NOMO-1 treated with DMSO at 0.1 percent for 48 hours (cell line): ENCODE data around the gene PLXNC1.

Source experiments
- DNase-seq: peaks from one replicate; lab custom pipeline; 2025; ENCODE audit not compliant: unreplicated experiment; lab: John Stamatoyannopoulos, UW

Gene PLXNC1

DNA sequence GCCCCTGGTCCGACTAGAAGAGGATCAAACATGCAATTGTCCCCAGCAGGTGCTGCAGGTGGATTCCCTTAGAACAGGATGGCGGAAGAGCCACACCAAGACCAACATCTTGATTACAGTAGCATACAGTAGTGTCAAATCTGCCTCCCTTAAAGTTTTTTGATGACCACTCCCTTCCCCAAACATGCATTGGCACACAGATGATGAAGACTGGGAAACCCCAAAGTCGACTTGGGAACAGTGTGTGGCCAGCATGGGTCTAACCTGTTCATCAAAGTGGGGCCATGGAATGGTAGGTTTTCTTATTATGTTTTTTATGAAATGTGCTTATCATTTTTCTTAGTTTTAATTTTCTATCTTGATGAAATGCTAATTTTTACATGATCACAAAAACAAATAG lies 8.8 kb downstream of the PLXNC1 start:
- DNase-seq: no peak

DNA sequence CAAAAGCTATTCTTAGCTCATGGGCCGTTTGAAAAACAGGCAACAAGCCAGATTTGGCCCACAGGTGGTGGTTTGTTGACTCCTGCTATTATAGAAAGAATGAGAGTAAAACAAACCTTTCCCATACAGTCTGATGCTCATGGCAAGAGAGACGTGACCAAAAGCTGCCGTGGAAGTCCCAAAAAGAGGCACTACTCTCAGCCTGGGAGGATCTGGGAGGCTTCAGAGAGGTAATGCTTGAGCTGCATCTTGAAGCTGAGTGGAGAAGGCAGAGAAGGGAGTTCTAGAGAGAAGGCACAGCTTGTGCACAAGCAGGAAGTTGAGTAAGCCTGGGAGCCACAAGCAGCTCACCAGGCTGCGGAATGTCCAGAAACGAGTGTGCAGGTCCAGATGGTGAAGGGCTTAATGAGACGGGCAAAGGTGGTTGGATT lies 9.6 kb downstream of the PLXNC1 start:
- DNase-seq: peak; percentile 58

DNA sequence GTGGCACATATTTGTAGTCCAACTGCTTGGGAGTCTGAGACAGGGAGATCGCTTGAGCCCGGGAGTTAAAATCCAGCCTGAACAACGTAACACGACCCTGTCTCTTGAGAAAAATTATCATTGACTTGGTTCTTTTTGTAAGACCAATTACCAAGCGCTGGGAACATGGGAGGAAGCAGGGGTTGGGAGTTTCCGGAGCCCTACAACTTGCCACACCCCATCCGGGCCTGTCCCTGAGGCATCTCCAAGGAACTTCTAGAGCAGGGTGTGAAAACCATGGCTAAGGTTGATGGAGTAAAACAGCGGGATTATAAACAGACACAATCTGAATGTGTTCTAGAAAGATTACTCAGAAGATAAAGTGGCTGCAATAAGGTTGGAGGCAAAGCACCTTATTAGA lies 10.3 kb downstream of the PLXNC1 start:
- no peak for DNase-seq

DNA sequence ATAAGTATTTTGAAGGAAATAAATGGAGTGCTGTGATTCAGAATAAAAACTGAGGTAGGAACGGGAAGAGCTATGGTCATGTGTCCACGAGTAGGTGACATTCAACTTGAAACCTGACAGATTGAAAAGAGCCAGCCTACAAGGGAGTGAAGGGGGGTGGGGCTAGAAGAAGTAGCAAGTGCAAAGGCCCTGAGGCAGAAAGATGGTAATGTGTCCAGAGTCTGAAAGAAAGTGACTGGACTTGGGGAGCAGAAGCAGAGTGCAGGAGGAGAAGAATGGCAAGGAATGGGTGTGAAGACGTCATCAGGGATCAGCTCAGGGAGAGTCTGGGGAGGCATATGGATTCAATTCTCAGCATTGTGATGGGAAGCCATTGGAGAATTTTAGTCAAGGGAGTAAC lies 13.7 kb downstream of the PLXNC1 start:
- no peak for DNase-seq

DNA sequence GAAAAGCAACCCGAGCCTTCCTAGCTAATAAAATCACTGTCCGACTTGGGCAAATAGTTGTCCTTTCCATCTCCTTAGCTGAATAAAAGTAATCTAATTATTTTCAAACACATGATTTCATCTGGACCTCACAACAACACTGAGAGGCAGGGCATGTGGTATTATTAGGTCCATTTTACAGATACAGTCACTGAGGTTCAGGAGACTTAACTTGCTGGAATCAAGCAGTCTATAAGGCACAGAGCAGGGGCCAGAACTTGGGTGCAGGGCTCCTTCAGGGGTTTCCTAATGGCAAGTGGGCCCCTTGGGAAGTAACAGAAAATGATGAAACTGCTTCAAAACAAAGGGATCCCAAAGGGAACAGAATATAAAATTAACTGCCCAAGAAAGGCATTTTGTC lies 15.5 kb downstream of the PLXNC1 start:
- DNase-seq: no peak

DNA sequence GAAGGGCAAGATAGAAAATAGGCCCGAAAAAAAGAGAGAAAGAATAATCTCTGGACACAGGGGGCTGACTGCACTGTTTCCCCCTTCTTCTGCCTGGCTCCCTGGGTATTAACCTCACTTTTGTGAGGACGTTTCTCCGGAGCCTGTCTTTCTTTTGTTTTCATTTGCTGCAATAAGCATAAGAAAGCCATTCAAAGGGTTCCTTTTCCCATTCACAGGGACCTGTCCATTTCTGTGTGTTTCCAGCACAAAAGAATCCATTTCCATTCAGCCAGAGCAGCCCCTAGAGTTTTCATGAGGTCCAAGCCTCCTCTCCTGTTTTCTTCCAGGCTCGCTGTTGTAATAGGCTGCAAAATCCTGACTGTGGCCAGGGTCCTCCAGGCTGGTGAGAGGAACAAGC lies 16.8 kb downstream of the PLXNC1 start:
- no peak for DNase-seq

DNA sequence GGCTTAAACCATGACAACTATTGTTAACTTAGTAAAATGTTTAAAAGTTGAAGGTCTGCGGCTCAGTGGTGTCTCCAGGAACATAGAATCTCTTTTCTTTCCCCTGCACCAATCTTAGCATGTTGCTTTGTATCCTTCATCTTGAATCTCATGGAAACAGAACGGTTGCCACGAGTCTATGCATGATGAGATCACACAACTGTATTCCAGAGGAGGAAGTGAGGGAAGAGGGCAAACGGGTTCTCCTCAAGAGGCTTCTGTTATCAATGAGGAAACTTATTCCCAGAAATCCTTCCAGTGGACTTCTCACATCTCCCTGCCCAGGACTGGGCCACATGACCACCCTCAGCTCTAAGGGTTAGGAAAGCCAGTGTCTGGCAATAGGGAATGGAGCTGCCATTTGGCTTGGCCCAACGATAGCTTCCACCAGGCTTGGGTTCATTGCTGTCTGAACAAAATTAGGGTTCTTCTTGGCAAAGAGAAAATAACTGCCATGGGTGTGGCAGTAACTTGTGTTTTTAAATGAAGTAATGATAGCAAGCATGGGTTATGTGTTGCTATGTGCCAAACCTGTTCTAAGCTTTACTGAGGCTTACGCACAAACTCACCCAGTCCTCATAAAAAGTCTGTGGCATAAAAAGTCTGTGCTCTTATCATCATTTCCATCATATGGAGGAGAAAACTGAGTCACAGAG lies 17.4 kb downstream of the PLXNC1 start:
- no peak for DNase-seq

DNA sequence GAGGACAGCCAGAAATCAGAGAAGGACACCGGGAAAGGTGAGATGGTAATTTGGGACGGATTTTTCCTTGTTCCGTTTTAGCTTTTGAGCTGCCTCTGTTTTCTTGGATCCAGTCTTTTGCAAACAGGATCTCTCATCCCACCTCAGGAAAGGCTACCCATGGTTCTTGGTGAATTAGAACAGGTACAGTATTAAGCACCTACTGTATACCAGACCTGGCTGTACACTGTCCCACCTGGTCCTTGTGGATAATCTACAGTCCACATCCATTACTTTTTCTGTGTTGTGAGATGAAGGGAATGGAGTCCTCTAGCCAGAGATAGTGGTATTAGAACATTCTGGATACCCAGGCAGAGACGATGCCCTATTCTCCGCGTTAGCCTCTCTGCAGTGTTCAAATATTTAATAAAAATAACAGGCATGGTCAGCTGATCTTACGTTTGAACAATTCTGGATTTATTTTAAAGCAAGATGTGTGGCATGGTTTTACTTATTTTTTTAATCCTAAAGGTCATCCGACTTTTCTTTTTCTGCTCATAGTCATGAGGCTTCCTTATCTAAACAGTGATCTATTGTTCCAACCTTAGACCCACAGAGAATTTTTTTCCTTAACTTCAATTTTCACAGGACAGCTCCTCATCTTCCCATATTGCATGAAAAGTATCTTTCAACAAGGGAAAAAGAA lies 18.8 kb downstream of the PLXNC1 start:
- no peak for DNase-seq

DNA sequence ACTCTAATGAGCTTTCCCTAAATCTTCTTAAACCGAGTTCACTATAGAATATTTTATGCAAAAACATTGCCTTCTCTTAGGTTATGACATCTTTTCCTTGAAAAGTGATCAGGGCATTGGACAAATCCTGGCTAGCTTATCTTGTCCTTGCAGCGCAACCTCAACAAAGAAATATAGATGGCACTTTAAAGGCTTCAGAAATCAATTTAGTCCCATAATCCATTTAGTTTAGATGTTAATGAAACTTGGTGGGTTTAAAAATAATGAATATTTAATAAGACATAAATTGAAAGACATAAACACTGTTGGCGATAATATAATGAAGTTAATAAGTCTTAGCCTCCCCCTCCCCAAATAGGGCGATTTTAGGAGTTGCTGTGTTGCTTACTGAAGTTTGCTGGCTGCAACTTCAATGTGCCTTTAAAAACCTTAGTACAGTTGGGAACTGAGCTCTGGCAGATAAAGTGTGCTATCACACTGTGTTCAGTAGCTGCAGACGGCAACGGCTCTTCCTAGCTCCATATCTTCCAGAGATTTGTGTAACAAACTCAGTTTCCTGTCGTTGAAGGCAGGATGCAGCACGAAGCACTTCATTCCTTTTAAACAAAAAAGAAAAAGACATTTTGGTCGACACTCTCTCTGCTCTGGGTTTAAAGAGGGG lies 19.5 kb downstream of the PLXNC1 start:
- no peak for DNase-seq

DNA sequence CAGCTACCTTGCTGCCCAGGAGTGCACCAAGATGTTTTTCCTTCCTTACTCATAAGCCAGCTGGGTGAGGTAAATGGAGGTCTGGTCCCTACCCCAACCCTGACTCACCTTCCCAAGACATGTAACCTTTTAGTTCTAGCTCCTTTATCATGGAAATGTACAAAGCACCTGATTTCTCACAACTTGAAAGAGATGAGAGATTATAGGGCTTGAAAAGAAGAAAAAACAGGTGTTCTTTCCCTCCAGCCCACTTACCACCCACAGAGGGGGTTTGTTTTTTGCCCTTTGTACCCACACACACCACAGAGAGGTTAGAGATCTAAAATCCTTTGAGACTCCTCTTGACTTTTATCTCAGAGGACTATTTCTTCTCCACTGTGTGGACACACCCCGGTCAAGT lies 21.1 kb downstream of the PLXNC1 start:
- DNase-seq: no peak

DNA sequence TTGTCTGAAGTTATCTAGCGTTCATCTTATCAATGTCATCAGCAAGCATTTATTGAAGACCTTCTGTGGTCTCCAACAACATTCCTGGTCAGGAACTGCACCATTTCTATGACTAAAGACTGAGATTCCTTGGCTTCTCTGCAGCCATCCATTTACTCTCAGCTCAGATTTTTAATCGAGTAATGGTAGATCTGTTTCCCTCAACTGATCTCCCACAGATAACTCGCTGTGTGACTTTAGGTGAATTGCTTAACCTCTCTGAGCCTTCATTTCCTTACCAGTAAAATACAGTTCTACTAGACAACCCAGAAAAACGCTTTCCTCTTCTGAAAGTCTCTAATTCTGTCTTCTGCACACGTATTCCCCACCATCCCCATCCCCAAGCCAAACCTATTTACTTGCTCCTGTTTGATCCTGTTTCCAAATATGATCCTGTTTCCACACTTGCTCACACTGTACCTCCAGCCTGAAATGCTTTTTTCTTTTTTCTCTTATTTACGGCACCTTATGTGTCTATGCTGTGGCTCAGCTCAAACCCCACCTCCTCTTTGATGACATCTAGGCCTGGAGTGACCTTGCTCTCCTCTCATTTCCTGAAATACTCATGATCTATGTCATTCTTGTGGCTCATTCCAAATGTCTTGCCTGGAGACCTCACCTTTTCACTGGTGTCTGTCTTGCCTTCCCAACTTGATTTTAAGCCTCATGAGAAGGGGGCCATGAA lies 21.8 kb downstream of the PLXNC1 start:
- no peak for DNase-seq

DNA sequence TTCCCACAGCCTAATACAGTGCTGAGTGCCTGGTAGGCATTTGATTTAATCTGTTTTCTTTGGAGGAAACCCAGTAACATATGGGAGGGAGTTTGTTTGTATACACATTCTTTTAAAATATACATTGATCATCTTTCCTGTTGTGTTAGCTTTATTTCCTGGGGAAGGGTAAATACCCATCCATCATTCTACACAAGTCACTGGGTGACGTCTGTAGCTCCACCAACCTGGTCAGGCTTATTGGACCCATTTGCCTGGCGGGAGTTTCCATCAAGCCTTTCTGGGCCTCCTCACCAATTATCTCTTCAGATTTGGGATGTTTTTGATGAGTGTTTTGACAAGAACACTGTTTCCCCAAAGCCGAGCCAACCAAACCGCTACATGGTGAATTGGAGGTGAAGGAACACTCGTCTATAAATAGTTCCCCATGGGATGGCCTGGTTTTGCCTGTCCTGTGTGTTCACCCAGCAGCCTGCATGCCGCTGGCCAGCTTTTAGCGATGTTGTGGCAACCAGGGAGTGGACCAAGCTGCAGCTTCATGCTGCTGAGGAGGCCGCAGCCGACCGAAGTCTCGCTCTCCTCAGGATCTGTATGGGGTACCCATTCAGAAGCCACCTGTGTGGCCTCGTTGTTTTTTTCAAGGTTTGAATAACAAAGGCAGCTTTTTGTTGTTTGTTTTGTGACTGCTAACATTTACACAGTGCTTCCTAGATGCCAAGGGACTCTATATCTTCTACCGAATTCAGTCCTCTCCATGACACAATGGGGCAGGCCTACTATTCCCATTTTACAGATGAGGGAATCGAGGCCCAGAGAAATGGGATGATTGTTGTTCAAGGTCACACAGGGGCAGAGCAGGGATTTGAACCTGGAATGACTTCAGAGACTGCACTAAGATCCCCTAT lies 22.6 kb downstream of the PLXNC1 start:
- no peak for DNase-seq

DNA sequence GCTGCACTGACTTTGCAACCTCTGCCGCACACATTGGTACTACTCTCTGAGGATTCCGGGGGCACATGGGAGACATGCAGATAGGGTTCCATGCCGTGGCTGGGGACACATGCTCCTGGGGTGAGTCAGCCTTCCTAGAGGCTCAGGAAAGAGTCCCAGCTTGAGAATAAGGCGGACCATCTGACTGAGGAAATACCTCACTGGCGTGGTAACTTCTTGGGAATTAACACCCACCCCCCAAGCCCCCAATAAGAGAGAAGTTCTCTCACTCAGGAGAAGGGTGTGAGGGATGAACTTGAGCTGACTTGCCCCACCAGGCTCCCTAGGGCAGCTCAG lies 23.2 kb downstream of the PLXNC1 start:
- no peak for DNase-seq

DNA sequence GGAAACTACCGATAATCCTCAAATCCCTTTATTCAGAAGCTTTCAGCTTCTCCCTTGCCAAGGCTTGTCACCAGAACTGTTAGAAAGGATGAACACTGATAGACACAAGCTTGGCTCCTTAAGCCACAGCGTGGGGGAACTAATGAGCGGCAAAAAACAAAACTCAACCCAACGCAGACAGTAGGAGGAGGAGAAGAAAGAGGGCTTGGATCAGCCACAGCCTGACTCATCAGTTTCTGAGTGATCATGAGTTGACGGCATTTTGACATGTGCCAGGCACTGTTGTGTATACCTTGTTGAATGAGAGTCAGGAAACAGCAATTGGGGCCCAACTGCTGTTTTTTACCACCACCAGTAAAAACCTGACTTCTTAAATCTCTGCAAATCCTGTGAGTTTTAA lies 23.7 kb downstream of the PLXNC1 start:
- peak; percentile 30 for DNase-seq

DNA sequence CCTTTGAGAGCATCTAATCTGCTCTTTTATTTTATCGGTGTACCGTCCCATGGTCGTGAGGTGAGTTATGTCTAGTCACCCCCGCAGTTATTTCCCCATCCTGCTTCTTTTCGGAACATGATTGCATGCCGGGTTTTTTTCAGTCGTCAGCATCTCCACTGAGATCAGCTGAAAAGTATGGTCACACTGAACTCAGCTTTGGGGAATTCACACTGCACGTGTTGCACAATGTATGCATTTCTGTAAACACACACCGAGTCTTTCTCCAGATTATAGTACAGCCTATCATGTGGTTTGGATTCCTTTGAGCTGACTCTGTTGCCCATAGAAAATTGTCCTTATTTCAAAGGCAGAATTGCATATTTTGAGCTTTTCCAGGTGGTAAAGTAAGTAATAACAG lies 24.6 kb downstream of the PLXNC1 start:
- DNase-seq: peak; percentile 76

DNA sequence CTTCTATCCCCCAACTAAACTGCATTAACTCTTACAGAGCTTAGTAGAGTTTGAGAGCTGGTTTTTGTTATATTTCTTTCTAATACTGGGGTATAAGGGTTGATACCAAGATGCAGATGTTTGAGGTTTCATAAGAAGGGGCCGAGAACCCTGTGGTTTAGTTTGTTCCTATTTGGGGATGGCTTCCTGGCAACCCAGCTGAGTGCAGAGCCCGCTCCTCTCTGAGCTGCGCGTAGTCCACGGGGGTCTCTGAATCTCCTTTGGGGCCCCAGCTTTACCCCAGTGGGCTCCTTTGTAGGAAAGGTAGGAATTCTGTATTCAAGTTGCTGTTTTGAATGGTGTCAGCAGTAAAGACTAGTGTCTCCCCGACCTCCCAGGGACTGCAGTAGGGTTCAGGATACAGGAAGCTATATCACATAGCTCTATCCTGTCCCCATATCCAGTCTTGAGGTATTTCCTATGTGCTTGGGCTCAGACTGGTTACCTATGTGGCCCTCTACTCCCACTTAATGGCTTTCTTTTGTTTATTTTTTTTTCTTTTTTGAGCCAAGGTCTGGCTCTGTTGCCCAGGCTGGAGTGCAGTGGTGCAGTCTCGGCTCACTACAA lies 25.4 kb downstream of the PLXNC1 start:
- DNase-seq: peak; percentile 51

DNA sequence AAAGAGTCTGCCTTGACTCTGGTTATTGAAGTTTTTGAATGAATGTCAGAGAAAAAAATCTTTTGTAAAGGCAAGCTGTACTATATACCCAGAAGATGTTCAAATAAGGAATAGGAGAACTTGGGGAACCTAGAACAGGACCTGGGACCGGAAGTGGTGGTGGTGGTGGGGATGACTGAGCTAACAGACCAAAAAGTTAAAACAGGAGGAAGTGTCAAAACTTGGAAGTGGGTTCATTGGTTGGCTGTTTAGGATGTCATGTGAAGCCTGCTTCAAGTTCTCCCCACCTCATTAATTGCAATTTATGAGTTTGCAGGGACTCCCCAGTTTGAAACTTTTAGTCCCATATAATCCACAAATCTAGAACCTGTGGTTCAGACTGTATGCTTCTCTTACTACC lies 26.2 kb downstream of the PLXNC1 start:
- peak; percentile 93 for DNase-seq

DNA sequence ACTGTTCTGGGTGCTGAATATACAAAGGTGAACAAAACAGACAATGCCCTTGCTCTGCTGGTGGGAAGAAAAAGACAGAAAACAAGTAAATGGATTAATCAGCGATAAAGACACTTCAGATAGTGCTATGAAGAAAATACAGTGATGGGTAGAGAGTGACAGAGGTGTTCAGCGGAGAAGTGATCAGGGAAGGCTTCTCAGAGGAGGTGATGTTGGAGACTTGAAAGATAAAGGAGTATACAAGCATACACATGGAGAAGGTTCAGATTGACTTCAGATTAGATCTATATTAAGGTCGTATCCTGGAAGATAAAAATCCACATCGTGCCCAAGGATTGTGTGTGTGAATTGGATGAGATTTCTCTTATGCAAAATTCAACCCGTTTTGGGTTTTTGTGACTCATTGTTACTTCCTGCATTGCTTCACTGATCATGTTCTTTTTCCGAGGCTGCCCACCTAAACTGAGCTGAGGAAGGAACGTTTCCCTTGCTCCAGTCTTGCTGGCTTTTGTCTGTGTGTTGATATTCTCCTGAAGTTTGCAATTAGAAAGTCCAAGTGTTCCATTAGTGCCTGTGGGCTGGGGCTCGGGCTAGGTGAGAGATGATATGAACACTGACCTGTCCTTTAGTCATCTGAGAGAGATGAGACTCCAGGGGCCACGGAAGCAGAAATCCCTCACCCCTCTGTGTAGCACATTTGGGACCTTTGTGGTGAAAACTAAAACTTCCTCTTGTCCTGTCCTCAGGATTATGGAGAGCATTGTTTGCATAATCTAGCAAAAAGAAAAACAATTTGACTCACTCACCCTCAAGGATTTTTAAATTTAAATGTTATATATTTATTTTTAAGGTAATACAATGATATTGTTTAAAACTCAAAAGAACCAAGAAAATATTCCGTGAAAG lies 27.6 kb downstream of the PLXNC1 start:
- DNase-seq: peak; percentile 66

DNA sequence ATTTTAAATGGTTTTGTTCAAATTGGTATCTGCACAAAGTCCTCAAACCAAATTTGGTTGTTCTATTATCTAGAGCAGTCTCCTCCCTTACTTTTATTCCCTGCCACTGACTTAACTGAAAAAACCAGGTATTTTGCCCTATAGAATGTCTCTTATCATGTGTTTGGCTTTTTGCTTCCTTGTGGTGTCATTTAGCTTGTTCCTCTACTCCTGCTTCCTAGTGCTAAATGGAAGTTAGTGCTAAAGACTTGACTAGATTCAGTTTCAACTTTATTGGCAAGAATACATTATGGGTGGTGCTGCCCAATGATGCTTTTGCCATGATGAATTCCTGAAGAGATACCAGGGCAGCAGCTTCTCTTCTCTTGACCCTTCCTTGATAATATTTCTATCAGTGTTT lies 29.7 kb downstream of the PLXNC1 start:
- no peak for DNase-seq
